SK-N-SH treated with all-trans-retinoic acid at 6 μM for 48 hours (cell line): ENCODE data around the gene DAPL1.

Source experiments
- ATAC-seq: fragments of 200-7000 bp; cut with Tn5 transposase; 3 replicates; pipeline ENCODE4 v1.9.1; 2020; ENCODE audit warnings: mild to moderate bottlenecking, moderate library complexity
- ARNTL ChIP-seq: fragments of 450-650 bp; formaldehyde crosslinking; IDR thresholded peaks from 2 replicates; pipeline ENCODE4 v1.5.0; 2020; ENCODE audit warnings: low read depth, mild to moderate bottlenecking, moderate library complexity, borderline replicate concordance
- BACH2 ChIP-seq: fragments of 250-450 bp; sonication (Bioruptor Pico); IDR thresholded peaks from 2 replicates; pipeline ENCODE4 v1.9.0; 2021; ENCODE audit warnings: mild to moderate bottlenecking, borderline replicate concordance
- CSDC2 ChIP-seq: fragments of 250-450 bp; sonication (Bioruptor Pico); IDR thresholded peaks from 2 replicates; pipeline ENCODE4 v1.5.0; 2020; ENCODE audit warnings: mild to moderate bottlenecking, moderate library complexity
- CSRNP3 ChIP-seq: fragments of 250-450 bp; sonication (Bioruptor Pico); IDR thresholded peaks from 2 replicates; pipeline ENCODE4 v1.5.1; 2021; ENCODE audit warnings: mild to moderate bottlenecking, moderate library complexity
- ESRRG ChIP-seq: fragments of 250-450 bp; sonication (Bioruptor Pico); IDR thresholded peaks from 2 replicates; pipeline ENCODE4 v1.6.1; 2021; ENCODE audit warnings: mild to moderate bottlenecking
- GLIS3 ChIP-seq: fragments of 250-450 bp; sonication (Bioruptor Pico); IDR thresholded peaks from 2 replicates; pipeline ENCODE4 v1.5.0; 2020; ENCODE audit warnings: mild to moderate bottlenecking, moderate library complexity
- ISL1 ChIP-seq: fragments of 250-450 bp; sonication (Bioruptor Pico); IDR thresholded peaks from 2 replicates; pipeline ENCODE4 v2.1.2; 2022; ENCODE audit warnings: mild to moderate bottlenecking, moderate library complexity
- OSR1 ChIP-seq: fragments of 250-450 bp; sonication (Bioruptor Pico); IDR thresholded peaks from 2 replicates; pipeline ENCODE4 v1.8.0; 2022; ENCODE audit warnings: moderate library complexity, mild to moderate bottlenecking, inconsistent platforms
- PATZ1 ChIP-seq: fragments of 250-450 bp; sonication (Bioruptor Pico); IDR thresholded peaks from 2 replicates; pipeline ENCODE4 v1.8.0; 2020; ENCODE audit warnings: mild to moderate bottlenecking, moderate library complexity, borderline replicate concordance
- POU6F1 ChIP-seq: fragments of 250-450 bp; sonication (Bioruptor Pico); IDR thresholded peaks from 2 replicates; pipeline ENCODE4 v1.8.0; 2021; ENCODE audit warnings: low read depth, mild to moderate bottlenecking, moderate library complexity, borderline replicate concordance
- PPARA ChIP-seq: fragments of 250-450 bp; sonication (Bioruptor Pico); IDR thresholded peaks from 2 replicates; pipeline ENCODE4 v1.5.0; 2020; ENCODE audit warnings: mild to moderate bottlenecking, borderline replicate concordance
- RARB ChIP-seq: fragments of 250-450 bp; sonication (Bioruptor Pico); IDR thresholded peaks from 2 replicates; pipeline ENCODE4 v1.8.0; 2021; ENCODE audit warnings: mild to moderate bottlenecking, moderate library complexity
- SNAI2 ChIP-seq: fragments of 250-450 bp; sonication (Bioruptor Pico); IDR thresholded peaks from 2 replicates; pipeline ENCODE4 v1.5.0; 2020; ENCODE audit warnings: mild to moderate bottlenecking, moderate library complexity
- TCF4 ChIP-seq: fragments of 250-450 bp; sonication (Bioruptor Pico); IDR thresholded peaks from 2 replicates; pipeline ENCODE4 v1.8.0; 2021; ENCODE audit warnings: mild to moderate bottlenecking, moderate library complexity, borderline replicate concordance
- TOX ChIP-seq: fragments of 250-450 bp; sonication (Bioruptor Pico); IDR thresholded peaks from 2 replicates; pipeline ENCODE4 v1.8.0; 2021; ENCODE audit warnings: mild to moderate bottlenecking, moderate library complexity, borderline replicate concordance
- ZC3H10 ChIP-seq: fragments of 250-450 bp; sonication (Bioruptor Pico); IDR thresholded peaks from 2 replicates; pipeline ENCODE4 v1.5.1; 2021; ENCODE audit warnings: mild to moderate bottlenecking, moderate library complexity
- ZFP3 ChIP-seq: fragments of 250-450 bp; sonication (Bioruptor Pico); IDR thresholded peaks from 2 replicates; pipeline ENCODE4 v1.5.0; 2020; ENCODE audit warnings: mild to moderate bottlenecking, moderate library complexity
- ZFP30 ChIP-seq: fragments of 450-650 bp; formaldehyde crosslinking; IDR thresholded peaks from 2 replicates; pipeline ENCODE4 v1.5.0; 2022; ENCODE audit warnings: mild to moderate bottlenecking, moderate library complexity
- ZNF565 ChIP-seq: fragments of 450-650 bp; formaldehyde crosslinking; conservative IDR thresholded peaks from 2 replicates; pipeline ENCODE4 v1.5.0; 2020; ENCODE audit warnings: low read depth, mild to moderate bottlenecking, moderate library complexity
- ZNF70 ChIP-seq: fragments of 450-650 bp; formaldehyde crosslinking; IDR thresholded peaks from 2 replicates; pipeline ENCODE4 v1.5.0; 2020; ENCODE audit warnings: mild to moderate bottlenecking, moderate library complexity
- TF ChIP-seq, protein P1 (sequence below): fragments of 250-450 bp; sonication (Bioruptor Pico); IDR thresholded peaks from 2 replicates; pipeline ENCODE4 v1.5.0; 2020; ENCODE audit warnings: mild to moderate bottlenecking, moderate library complexity

Gene DAPL1, protein sequence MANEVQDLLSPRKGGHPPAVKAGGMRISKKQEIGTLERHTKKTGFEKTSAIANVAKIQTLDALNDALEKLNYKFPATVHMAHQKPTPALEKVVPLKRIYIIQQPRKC

GRCh38 chr2:158795195-158795924 lies at the start of gene DAPL1:
Gene DAPL1 (plus strand): TSS chr2:158795317. CDS start chr2:158795373, 56 bp downstream.
- no peak for TF ChIP-seq PPARA
- no peak for TF ChIP-seq POU6F1 (CRISPR knock-in tag)
- TF ChIP-seq TOX: no peak
- no peak for TF ChIP-seq BACH2 (CRISPR knock-in tag)
- no peak for TF ChIP-seq PATZ1
- no peak for TF ChIP-seq GLIS3 (CRISPR knock-in tag)
- TF ChIP-seq ZNF70 (CRISPR knock-in tag): no peak
- no peak for TF ChIP-seq ZFP3
- TF ChIP-seq ESRRG (CRISPR knock-in tag): no peak
- TF ChIP-seq TCF4 (CRISPR knock-in tag): no peak
- TF ChIP-seq RARB (CRISPR knock-in tag): no peak
- TF ChIP-seq SNAI2 (CRISPR knock-in tag): no peak
- no peak for TF ChIP-seq OSR1 (CRISPR knock-in tag)
- no peak for TF ChIP-seq ZFP30 (CRISPR knock-in tag)
- ATAC-seq: 0 out of 3 replicates have a peak, but pooled peaks have one; percentile 31

DNA sequence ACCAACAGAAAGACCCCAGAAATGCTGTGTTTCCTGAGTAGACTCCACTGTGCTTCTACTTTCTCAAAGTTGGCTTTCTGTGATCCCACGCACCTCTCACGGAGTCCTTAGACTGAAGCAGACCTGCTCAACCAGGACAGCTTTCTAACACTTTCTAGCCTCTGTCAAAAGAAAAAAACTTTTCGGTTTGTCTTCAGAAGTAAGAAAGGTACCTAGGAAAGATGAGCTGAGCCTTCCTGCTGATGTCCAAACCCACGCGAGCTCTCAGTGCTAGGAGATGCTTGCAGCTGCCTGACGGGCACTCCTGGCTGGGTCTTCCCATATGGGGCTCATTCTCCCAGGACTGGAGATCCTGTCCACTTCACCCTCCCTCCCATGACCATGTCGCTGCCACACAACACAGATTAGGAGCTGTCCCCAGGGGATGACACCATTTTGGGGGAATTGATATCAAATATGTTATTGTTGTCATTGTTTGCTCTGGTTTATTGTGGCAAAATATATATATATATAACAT lies 49.2 kb upstream of the DAPL1 start:
- ATAC-seq: no peak; the same call in 2 of the 3 replicates

DNA sequence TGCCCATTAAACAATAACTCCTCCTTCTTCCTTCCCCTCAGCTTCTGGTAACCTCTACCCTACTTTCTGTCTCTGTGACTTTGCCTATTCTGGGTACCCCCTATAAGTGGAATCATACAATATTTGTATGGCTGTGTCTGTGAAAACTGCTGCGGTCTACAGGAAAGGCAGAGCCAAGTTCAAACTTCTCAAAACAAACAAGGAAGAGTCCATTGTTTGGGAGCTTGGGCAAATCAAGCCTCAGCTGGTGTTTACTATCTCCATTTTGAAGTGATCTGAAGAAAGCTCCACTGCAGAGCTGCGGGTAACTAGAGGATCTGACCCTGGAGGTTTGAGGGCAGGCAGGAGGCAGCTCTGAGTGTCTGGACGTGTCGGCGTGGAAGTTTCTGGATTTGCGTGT lies 48.6 kb upstream of the DAPL1 start:
- TF ChIP-seq RARB (CRISPR knock-in tag) (no peak), SNAI2 (CRISPR knock-in tag) (no peak), ZFP3 (no peak), PATZ1 (no peak), TOX (no peak), CSDC2 (CRISPR knock-in tag) (no peak)
- TF ChIP-seq, protein P1, sequence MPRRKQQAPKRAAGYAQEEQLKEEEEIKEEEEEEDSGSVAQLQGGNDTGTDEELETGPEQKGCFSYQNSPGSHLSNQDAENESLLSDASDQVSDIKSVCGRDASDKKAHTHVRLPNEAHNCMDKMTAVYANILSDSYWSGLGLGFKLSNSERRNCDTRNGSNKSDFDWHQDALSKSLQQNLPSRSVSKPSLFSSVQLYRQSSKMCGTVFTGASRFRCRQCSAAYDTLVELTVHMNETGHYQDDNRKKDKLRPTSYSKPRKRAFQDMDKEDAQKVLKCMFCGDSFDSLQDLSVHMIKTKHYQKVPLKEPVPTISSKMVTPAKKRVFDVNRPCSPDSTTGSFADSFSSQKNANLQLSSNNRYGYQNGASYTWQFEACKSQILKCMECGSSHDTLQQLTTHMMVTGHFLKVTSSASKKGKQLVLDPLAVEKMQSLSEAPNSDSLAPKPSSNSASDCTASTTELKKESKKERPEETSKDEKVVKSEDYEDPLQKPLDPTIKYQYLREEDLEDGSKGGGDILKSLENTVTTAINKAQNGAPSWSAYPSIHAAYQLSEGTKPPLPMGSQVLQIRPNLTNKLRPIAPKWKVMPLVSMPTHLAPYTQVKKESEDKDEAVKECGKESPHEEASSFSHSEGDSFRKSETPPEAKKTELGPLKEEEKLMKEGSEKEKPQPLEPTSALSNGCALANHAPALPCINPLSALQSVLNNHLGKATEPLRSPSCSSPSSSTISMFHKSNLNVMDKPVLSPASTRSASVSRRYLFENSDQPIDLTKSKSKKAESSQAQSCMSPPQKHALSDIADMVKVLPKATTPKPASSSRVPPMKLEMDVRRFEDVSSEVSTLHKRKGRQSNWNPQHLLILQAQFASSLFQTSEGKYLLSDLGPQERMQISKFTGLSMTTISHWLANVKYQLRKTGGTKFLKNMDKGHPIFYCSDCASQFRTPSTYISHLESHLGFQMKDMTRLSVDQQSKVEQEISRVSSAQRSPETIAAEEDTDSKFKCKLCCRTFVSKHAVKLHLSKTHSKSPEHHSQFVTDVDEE (CRISPR knock-in tag): no peak
- TF ChIP-seq, all 23 proteins: peak for 0
- no peak for ATAC-seq

More for the DNA sequence above, 49.2 kb upstream of the DAPL1 start:
- TF ChIP-seq ARNTL (CRISPR knock-in tag): no peak
- TF ChIP-seq TOX: no peak
- no peak for TF ChIP-seq ESRRG (CRISPR knock-in tag)

- TF ChIP-seq ISL1 (CRISPR knock-in tag) (no peak), ZNF565 (CRISPR knock-in tag) (no peak), BACH2 (CRISPR knock-in tag) (no peak), ZFP3 (no peak), POU6F1 (CRISPR knock-in tag) (no peak), ZFP30 (CRISPR knock-in tag) (no peak), PATZ1 (no peak), PPARA (no peak), CSRNP3 (CRISPR knock-in tag) (no peak), ZC3H10 (no peak)
- ATAC-seq: no peak
These were observed 47.8 kb upstream of the DAPL1 start for GRCh38 chr2:158747281-158747680.
